GM12878 (cell line): ENCODE measurements around the gene KRR1. TPM values are rescaled to one million over a fixed set of nuclear protein-coding genes. Genes with fewer than 3 reads are reported as not detected.

Source experiments
- ATAC-seq: fragments of 200-7000 bp; cut with Tn5 transposase; 3 replicates; pipeline ENCODE4 v1.9.1; 2020; ENCODE audit warnings: mild to moderate bottlenecking, moderate library complexity
- BruUV-seq: library from RNA; stranded (reverse); fragments of 400-500 nt; replicated peaks from 2 replicates; lab custom pipeline; 2021; lab: Mats Ljungman, UMichigan
- CTCF ChIA-PET: fragments of 300-600 bp; sonication (Branson Sonifier 250); formaldehyde crosslinking; extraction: SDS; loops from one replicate; lab custom pipeline; 2021; ENCODE audit warnings: inconsistent platforms; lab: Yijun Ruan, JAX
- POLR2A ChIA-PET: fragments of 350-600 bp; formaldehyde crosslinking; extraction: SDS; loops from one replicate; lab custom pipeline; 2021; ENCODE audit warnings: inconsistent platforms; lab: Charles Lee
- RAD21 ChIA-PET: fragments of 300-600 bp; sonication (Branson Sonifier 250); formaldehyde crosslinking; loops from one replicate; lab custom pipeline; 2023; ENCODE audit warnings: antibody characterized with exemption; ENCODE audit not compliant: unreplicated experiment; lab: Charles Lee
- SMC1A ChIA-PET: fragments of 300-600 bp; sonication (Branson Sonifier 250); formaldehyde crosslinking; loops from one replicate; lab custom pipeline; 2023; ENCODE audit not compliant: unreplicated experiment, uncharacterized antibody; lab: Charles Lee
- DNase-seq: peaks from one replicate; pipeline ENCODE4 v3.0.0-alpha.2; 2011; ENCODE audit warnings: low read depth, low spot score
- FAIRE-seq: peaks from 3 replicates; lab custom pipeline; 2011; peaks lifted over from hg19 to GRCh38; lab: Jason Lieb, UNC
- H2AFZ ChIP-seq: 2 replicates; pipeline ENCODE4 v1.6.0; 2011; ENCODE audit warnings: low read depth, low read length, control low read depth; ENCODE audit not compliant: control insufficient read depth
- H3K27ac ChIP-seq: 2 replicates; pipeline ENCODE4 v1.5.1; 2011; ENCODE audit warnings: control low read depth; ENCODE audit not compliant: control insufficient read depth, insufficient read depth
- H3K27me3 ChIP-seq, 2 experiments: replicated peaks in 1 of 2; 2 replicates each; pipeline versions ENCODE4 v1.6.0 to v1.6.1; 2011; ENCODE audit warnings: low read length in 1 of 2; ENCODE audit not compliant: control insufficient read depth in 2 of 2, insufficient read depth in 2 of 2
- H3K36me3 ChIP-seq, 2 experiments: 2 replicates each; pipeline ENCODE4 v1.5.1; 2011; ENCODE audit warnings: low read length in 1 of 2; ENCODE audit not compliant: control insufficient read depth in 2 of 2, insufficient read depth in 2 of 2
- H3K4me1 ChIP-seq: 2 replicates; pipeline ENCODE4 v1.6.1; 2011; ENCODE audit warnings: mild to moderate bottlenecking, low read length, moderate library complexity, mixed read lengths; ENCODE audit not compliant: control insufficient read depth, insufficient read depth
- H3K4me2 ChIP-seq: 2 replicates; pipeline ENCODE4 v1.6.0; 2011; ENCODE audit warnings: control low read depth; ENCODE audit not compliant: control insufficient read depth, insufficient read depth
- H3K4me3 ChIP-seq: fragments of 200-600 bp; sonication (generic); 2 replicates; pipeline ENCODE4 v1.5.1; 2016
- H3K79me2 ChIP-seq: 2 replicates; pipeline ENCODE4 v1.6.0; 2011; ENCODE audit warnings: low read length; ENCODE audit not compliant: control insufficient read depth, insufficient read depth
- H3K9ac ChIP-seq: 2 replicates; pipeline ENCODE4 v1.8.0; 2011; ENCODE audit warnings: low read length, control low read depth, mixed read lengths; ENCODE audit not compliant: control insufficient read depth, insufficient read depth
- H3K9me3 ChIP-seq: replicated peaks from 3 replicates; pipeline ENCODE4 v1.5.1; 2011; ENCODE audit warnings: mild to moderate bottlenecking, low read length; ENCODE audit not compliant: control insufficient read depth, insufficient read depth
- H4K20me1 ChIP-seq: 2 replicates; pipeline ENCODE4 v1.6.0; 2011; ENCODE audit not compliant: control insufficient read depth, insufficient read depth
- BRCA1 ChIP-seq: IDR thresholded peaks from 2 replicates; pipeline ENCODE4 v1.6.1; 2011; ENCODE audit warnings: low read depth, low read length, improper control_type of control experiment
- ETV6 ChIP-seq, 2 experiments: fragments of 450-650 bp in 1 of 2; IDR thresholded peaks in 1 of 2; conservative IDR thresholded peaks in 1 of 2; 2 replicates each; pipeline ENCODE4 v1.6.1; 2014; ENCODE audit warnings: antibody characterized with exemption in 1 of 2, borderline replicate concordance in 1 of 2, low read depth in 1 of 2, mild to moderate bottlenecking in 1 of 2, moderate library complexity in 1 of 2
- KAT2A ChIP-seq: conservative IDR thresholded peaks from 2 replicates; pipeline ENCODE4 v1.6.1; 2011; ENCODE audit warnings: low read depth, low read length; ENCODE audit not compliant: control insufficient read depth
- KLF5 ChIP-seq: fragments of 450-650 bp; IDR thresholded peaks from 2 replicates; pipeline ENCODE4 v1.6.1; 2014; ENCODE audit warnings: mild to moderate bottlenecking; ENCODE audit not compliant: partially characterized antibody
- NRF1 ChIP-seq: conservative IDR thresholded peaks from 2 replicates; pipeline ENCODE4 v1.6.1; 2011; ENCODE audit warnings: mild to moderate bottlenecking, low read depth, low read length, improper control_type of control experiment
- STAT3 ChIP-seq: IDR thresholded peaks from 2 replicates; pipeline ENCODE4 v1.6.1; 2011; ENCODE audit warnings: low read depth, low read length, improper control_type of control experiment
- SUPT20H ChIP-seq: IDR thresholded peaks from 2 replicates; pipeline ENCODE4 v1.6.1; 2011; ENCODE audit warnings: low read depth, mild to moderate bottlenecking, low read length, moderate library complexity, borderline replicate concordance; ENCODE audit not compliant: control insufficient read depth
- ZSCAN29 ChIP-seq: fragments of 450-650 bp; IDR thresholded peaks from 2 replicates; pipeline ENCODE4 v1.6.1; 2017; ENCODE audit warnings: mild to moderate bottlenecking, moderate library complexity
- ZZZ3 ChIP-seq: IDR thresholded peaks from 2 replicates; pipeline ENCODE4 v1.6.1; 2011; ENCODE audit warnings: low read depth; ENCODE audit not compliant: control insufficient read depth, insufficient read length
- WGBS: methylation state at CpG from one replicate; pipeline ENCODE4 v1.1.6; 2016; ENCODE audit warnings: low lambda C conversion rate; ENCODE audit not compliant: insufficient replicate concordance, insufficient coverage; ENCODE audit errors: missing lambda C conversion rate; 5-methylcytosine and 5-hydroxymethylcytosine counted together
- in situ Hi-C: fragments of 300-500 bp; cut with MboI; formaldehyde crosslinking; loops from 9 replicates; pipeline ENCODE4 v1.14.3; 2018; ENCODE audit warnings: mixed read lengths
- intact Hi-C: fragments of 100-400 bp; cut with micrococcal nuclease; formaldehyde crosslinking; loops from one replicate; pipeline ENCODE4 v1.14.2; 2022; ENCODE audit not compliant: unreplicated experiment
- polyA plus RNA-seq, 11 experiments: library from polyadenylated mRNA; depleted of rRNA in 4 of 11; unstranded in 6 of 11; stranded (reverse) in 5 of 11; fragments of >200 nt; fragmentation: Nextera tagmentation in 4 of 11; fragmentation: Illumina TruSeq in 1 of 11; extraction: Ambion mirVana in 4 of 11; extraction: Trizol in 1 of 11; gene quantifications; 1 replicate in 1 of 11; 2 replicates in 10 of 11; pipeline versions ENCODE4 v1.2.1 to v1.2.3, GENCODE V29; 2011 to 2016; ENCODE audit warnings: inconsistent platforms in 2 of 11, missing spikeins in 2 of 11, low read depth in 1 of 11
- total RNA-seq, 4 experiments: library from RNA; depleted of rRNA in 3 of 4; stranded (reverse); fragments of >200 nt in 3 of 4; fragmentation: Illumina TruSeq in 1 of 4; extraction: Trizol in 1 of 4; gene quantifications; 2 replicates each; pipeline versions ENCODE4 v1.2.1 to v1.2.3, GENCODE V29; 2013 to 2021
- TF ChIP-seq, protein P1 (sequence below): fragments of 450-650 bp; IDR thresholded peaks from 2 replicates; pipeline ENCODE4 v1.6.1; 2017; ENCODE audit warnings: mild to moderate bottlenecking, low read depth, inconsistent platforms; ENCODE audit not compliant: poor library complexity, severe bottlenecking
- TF ChIP-seq, protein P2 (sequence below): fragments of 150-350 bp; IDR thresholded peaks from 2 replicates; pipeline ENCODE4 v1.6.1; 2016; ENCODE audit warnings: low read depth, low read length
- TF ChIP-seq, protein P3 (sequence below): IDR thresholded peaks from 2 replicates; pipeline ENCODE4 v1.6.1; 2012; ENCODE audit warnings: mild to moderate bottlenecking, low read depth, low read length
- TF ChIP-seq, protein P4 (sequence below): IDR thresholded peaks from 2 replicates; pipeline ENCODE4 v1.6.1; 2011; ENCODE audit warnings: low read depth, mild to moderate bottlenecking, low read length, moderate library complexity, borderline replicate concordance; ENCODE audit errors: extremely low read depth

Gene KRR1
- total and polyA plus RNA-seq, 10 of the 15 experiments (the other 5 are each of a cell fraction or from before 2014, with no cell fraction given): 29.6 to 103 (median 75.3) TPM

DNA sequence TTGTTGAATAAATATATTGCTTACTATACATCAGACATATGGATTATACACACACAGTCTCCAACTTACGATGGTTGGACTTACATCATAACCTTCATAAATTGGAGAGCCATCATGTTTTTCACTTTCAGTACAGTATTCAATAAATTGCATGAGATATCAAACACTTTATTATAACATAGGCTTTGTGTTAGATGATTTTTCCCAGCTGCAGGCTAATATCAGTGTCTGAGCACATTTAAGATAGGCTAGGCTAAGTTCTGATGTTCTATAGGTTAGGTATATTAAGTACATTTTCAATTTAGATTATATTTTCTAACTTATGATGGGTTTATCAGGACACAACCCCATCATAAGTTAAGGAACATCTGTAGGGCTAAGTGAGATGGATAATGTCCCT lies 17.9 kb upstream of the KRR1 start:
- Histone ChIP-seq H2AFZ (no peak overlapping the region), H3K79me2 (no peaks in the 10 kb centered on the region), H4K20me1 (no peaks in the 10 kb centered on the region), H3K4me2 (no peak overlapping the region), H3K27ac (no peak overlapping the region), H3K36me3 (no peaks in the 10 kb centered on the region), H3K4me3 (no peak overlapping the region), H3K9ac (no peak overlapping the region), H3K4me1 (no peaks in the 10 kb centered on the region; the same call in 1 of the 2 replicates), H3K27me3 (no peaks in the 10 kb centered on the region), H3K9me3 (no peaks in the 10 kb centered on the region)
- BruUV-seq: no TSS peak
- RAD21 ChIA-PET: interaction anchor here (0.9 to 5.4 kb wide), 8 partner anchors 45 to 817 kb away, joined by 3 to 144 read pairs (median 8); partner anchors contain the start of gene PHLDA1
- POLR2A ChIA-PET: interaction anchor here (3.3 kb wide), 1 partner anchor 502 kb away, joined by 23 read pairs; the partner anchor contains the start of gene PHLDA1
- 63% methylated on average over 1 of the region's 1 CpG for WGBS
- intact Hi-C loops: loop anchor here (5.0 to 10.0 kb wide), 5 partner anchors 113 to 1055 kb away; no protein-coding TSS in a partner anchor
- no peak for ATAC-seq
- no peak for FAIRE-seq
- in situ Hi-C loops: loop anchor here (5.0 kb wide), 1 partner anchor 508 kb away; no protein-coding TSS in a partner anchor
- DNase-seq: no peak
- SMC1A ChIA-PET: interaction anchor here (0.8 to 9.5 kb wide), 12 partner anchors 14 to 927 kb away, joined by 3 to 268 read pairs (median 4); partner anchors contain the start of gene PHLDA1
- CTCF ChIA-PET: interaction anchor here (0.6 to 7.7 kb wide), 10 partner anchors 18 to 927 kb away, joined by 3 to 144 read pairs (median 18); partner anchors contain the start of genes KRR1 and PHLDA1
- TF ChIP-seq NRF1 (no peak), KLF5 (no peak), ZSCAN29 (no peak), ZZZ3 (no peak), BRCA1 (no peak), ETV6 (conservative IDR thresholded peaks at IDR 0.05 in 1 of 2, IDR thresholded peaks at IDR 0.05 in 1 of 2; ENCODE audit: borderline replicate concordance in 1 of 2, low read depth in 1 of 2) (no peak), STAT3 (no peak), KAT2A (no peak), SUPT20H (no peak)
- TF ChIP-seq, protein P1, sequence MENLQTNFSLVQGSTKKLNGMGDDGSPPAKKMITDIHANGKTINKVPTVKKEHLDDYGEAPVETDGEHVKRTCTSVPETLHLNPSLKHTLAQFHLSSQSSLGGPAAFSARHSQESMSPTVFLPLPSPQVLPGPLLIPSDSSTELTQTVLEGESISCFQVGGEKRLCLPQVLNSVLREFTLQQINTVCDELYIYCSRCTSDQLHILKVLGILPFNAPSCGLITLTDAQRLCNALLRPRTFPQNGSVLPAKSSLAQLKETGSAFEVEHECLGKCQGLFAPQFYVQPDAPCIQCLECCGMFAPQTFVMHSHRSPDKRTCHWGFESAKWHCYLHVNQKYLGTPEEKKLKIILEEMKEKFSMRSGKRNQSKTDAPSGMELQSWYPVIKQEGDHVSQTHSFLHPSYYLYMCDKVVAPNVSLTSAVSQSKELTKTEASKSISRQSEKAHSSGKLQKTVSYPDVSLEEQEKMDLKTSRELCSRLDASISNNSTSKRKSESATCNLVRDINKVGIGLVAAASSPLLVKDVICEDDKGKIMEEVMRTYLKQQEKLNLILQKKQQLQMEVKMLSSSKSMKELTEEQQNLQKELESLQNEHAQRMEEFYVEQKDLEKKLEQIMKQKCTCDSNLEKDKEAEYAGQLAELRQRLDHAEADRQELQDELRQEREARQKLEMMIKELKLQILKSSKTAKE: no peak
- TF ChIP-seq, protein P2, sequence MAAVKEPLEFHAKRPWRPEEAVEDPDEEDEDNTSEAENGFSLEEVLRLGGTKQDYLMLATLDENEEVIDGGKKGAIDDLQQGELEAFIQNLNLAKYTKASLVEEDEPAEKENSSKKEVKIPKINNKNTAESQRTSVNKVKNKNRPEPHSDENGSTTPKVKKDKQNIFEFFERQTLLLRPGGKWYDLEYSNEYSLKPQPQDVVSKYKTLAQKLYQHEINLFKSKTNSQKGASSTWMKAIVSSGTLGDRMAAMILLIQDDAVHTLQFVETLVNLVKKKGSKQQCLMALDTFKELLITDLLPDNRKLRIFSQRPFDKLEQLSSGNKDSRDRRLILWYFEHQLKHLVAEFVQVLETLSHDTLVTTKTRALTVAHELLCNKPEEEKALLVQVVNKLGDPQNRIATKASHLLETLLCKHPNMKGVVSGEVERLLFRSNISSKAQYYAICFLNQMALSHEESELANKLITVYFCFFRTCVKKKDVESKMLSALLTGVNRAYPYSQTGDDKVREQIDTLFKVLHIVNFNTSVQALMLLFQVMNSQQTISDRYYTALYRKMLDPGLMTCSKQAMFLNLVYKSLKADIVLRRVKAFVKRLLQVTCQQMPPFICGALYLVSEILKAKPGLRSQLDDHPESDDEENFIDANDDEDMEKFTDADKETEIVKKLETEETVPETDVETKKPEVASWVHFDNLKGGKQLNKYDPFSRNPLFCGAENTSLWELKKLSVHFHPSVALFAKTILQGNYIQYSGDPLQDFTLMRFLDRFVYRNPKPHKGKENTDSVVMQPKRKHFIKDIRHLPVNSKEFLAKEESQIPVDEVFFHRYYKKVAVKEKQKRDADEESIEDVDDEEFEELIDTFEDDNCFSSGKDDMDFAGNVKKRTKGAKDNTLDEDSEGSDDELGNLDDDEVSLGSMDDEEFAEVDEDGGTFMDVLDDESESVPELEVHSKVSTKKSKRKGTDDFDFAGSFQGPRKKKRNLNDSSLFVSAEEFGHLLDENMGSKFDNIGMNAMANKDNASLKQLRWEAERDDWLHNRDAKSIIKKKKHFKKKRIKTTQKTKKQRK: no peak
- TF ChIP-seq, protein P3, sequence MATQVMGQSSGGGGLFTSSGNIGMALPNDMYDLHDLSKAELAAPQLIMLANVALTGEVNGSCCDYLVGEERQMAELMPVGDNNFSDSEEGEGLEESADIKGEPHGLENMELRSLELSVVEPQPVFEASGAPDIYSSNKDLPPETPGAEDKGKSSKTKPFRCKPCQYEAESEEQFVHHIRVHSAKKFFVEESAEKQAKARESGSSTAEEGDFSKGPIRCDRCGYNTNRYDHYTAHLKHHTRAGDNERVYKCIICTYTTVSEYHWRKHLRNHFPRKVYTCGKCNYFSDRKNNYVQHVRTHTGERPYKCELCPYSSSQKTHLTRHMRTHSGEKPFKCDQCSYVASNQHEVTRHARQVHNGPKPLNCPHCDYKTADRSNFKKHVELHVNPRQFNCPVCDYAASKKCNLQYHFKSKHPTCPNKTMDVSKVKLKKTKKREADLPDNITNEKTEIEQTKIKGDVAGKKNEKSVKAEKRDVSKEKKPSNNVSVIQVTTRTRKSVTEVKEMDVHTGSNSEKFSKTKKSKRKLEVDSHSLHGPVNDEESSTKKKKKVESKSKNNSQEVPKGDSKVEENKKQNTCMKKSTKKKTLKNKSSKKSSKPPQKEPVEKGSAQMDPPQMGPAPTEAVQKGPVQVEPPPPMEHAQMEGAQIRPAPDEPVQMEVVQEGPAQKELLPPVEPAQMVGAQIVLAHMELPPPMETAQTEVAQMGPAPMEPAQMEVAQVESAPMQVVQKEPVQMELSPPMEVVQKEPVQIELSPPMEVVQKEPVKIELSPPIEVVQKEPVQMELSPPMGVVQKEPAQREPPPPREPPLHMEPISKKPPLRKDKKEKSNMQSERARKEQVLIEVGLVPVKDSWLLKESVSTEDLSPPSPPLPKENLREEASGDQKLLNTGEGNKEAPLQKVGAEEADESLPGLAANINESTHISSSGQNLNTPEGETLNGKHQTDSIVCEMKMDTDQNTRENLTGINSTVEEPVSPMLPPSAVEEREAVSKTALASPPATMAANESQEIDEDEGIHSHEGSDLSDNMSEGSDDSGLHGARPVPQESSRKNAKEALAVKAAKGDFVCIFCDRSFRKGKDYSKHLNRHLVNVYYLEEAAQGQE: no peak
- TF ChIP-seq, protein P4, sequence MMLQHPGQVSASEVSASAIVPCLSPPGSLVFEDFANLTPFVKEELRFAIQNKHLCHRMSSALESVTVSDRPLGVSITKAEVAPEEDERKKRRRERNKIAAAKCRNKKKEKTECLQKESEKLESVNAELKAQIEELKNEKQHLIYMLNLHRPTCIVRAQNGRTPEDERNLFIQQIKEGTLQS: no peak
